Measurements from ENCODE around the gene CLPSL2.

CLPSL2 gene

DNA sequence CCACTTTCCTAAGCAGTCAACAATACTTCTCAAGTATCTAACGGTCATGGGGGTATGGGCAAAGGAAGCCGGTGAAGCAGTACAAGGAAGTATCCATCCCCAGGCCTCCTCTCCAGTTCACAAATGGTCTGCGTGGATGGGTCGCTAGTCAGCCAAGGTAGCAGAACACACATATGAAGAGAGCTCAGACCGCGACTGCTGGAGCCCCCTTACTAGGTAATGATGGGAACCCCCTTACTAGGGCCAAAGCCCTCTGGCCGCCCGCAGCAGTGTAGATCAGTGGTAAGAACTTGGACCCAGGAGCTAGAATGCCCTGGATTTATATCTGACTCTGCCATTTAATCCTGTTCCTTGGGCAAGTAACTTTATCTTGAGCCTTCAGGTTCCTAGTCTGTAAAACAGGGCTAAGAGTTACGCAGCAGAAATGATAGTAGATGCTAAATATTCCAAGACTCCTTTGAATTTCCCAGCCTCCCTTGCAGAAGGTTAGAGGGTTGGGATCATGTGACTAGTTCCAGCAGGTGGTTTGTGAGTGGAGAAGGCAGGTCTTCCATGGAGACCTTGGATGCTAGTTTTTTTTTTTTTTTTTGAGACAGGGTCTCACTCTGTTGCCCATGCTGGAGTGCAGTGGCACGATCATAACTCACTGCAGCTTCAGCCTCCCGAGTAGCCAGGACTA is 2.1 kb upstream of the CLPSL2 start:
- Histone ChIP-seq H2AFZ (ENCODE audit: low read depth, low read length) (no peak overlapping the region), H3K27ac (ENCODE audit: low read length) (no peak overlapping the region), H3K4me3 (ENCODE audit: low read depth in 1 of 2, low read length in 2 of 2) (no peak overlapping the region), H3K79me2 (ENCODE audit: insufficient read depth, low read length) (no peaks in the 10 kb centered on the region), H3K36me3 (ENCODE audit: insufficient read depth, low read length) (no peaks in the 10 kb centered on the region), H4K20me1 (ENCODE audit: insufficient read depth, low read length) (no peaks in the 10 kb centered on the region; the same call in 1 of the 2 replicates), H3K9ac (ENCODE audit: low read depth, low read length) (no peak overlapping the region), H3K9me3 (ENCODE audit: insufficient read depth, low read length, severe bottlenecking) (no peaks in the 10 kb centered on the region), H3K27me3 (ENCODE audit: insufficient read depth, low read length, poor library complexity) (peaks cover 19% of the 10 kb centered on the region), H3K4me2 (ENCODE audit: insufficient read depth, low read length) (no peak overlapping the region), H3K4me1 (ENCODE audit: insufficient read depth, low read length) (no peaks in the 10 kb centered on the region)
- ATAC-seq (ENCODE audit: insufficient read depth, low read depth): no peak
- DNase-seq: no peak
- TF ChIP-seq, protein P1, sequence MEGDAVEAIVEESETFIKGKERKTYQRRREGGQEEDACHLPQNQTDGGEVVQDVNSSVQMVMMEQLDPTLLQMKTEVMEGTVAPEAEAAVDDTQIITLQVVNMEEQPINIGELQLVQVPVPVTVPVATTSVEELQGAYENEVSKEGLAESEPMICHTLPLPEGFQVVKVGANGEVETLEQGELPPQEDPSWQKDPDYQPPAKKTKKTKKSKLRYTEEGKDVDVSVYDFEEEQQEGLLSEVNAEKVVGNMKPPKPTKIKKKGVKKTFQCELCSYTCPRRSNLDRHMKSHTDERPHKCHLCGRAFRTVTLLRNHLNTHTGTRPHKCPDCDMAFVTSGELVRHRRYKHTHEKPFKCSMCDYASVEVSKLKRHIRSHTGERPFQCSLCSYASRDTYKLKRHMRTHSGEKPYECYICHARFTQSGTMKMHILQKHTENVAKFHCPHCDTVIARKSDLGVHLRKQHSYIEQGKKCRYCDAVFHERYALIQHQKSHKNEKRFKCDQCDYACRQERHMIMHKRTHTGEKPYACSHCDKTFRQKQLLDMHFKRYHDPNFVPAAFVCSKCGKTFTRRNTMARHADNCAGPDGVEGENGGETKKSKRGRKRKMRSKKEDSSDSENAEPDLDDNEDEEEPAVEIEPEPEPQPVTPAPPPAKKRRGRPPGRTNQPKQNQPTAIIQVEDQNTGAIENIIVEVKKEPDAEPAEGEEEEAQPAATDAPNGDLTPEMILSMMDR (IDR thresholded peaks at IDR 0.05; ENCODE audit: borderline replicate concordance, extremely low read depth, low read length, poor library complexity, severe bottlenecking): no peak
- no peak for TF ChIP-seq EZH2 (IDR thresholded peaks at IDR 0.05; ENCODE audit: borderline replicate concordance, low read depth, low read length, severe bottlenecking)

DNA sequence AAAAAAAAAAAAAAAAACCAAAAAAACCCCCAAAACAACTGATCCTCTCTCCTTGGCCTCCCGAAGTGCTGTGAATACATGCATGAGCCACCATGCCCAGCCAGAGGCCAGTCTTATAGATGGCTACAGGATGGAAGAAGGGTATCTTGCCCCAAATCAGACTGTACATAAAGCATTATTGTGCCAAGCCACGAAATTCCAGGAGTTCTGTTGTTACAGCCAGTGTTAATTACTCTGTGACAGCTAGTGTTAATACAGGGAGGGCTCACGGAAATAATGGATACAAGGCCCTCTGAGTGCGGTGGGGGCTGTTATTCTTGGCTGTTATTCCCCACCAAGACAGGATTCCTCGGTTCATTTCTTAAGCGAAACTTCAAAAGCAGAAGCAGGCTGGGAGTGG is 1.4 kb upstream of the CLPSL2 start:
- Histone ChIP-seq H3K9me3 (ENCODE audit: insufficient read depth, low read length, severe bottlenecking) (no peaks in the 10 kb centered on the region), H3K4me3 (ENCODE audit: low read depth in 1 of 2, low read length in 2 of 2) (no peak overlapping the region), H4K20me1 (ENCODE audit: insufficient read depth, low read length) (no peaks in the 10 kb centered on the region; the same call in 1 of the 2 replicates), H2AFZ (ENCODE audit: low read depth, low read length) (no peak overlapping the region), H3K27me3 (ENCODE audit: insufficient read depth, low read length, poor library complexity) (peaks cover 19% of the 10 kb centered on the region), H3K4me2 (ENCODE audit: insufficient read depth, low read length) (no peak overlapping the region), H3K4me1 (ENCODE audit: insufficient read depth, low read length) (no peaks in the 10 kb centered on the region), H3K36me3 (ENCODE audit: insufficient read depth, low read length) (no peaks in the 10 kb centered on the region), H3K79me2 (ENCODE audit: insufficient read depth, low read length) (no peaks in the 10 kb centered on the region), H3K27ac (ENCODE audit: low read length) (no peak overlapping the region), H3K9ac (ENCODE audit: low read depth, low read length) (no peak overlapping the region)
- ATAC-seq (ENCODE audit: insufficient read depth, low read depth): no peak
- DNase-seq: no peak
- TF ChIP-seq EZH2 (IDR thresholded peaks at IDR 0.05; ENCODE audit: borderline replicate concordance, low read depth, low read length, severe bottlenecking): no peak
- TF ChIP-seq, protein P1 (IDR thresholded peaks at IDR 0.05; ENCODE audit: borderline replicate concordance, extremely low read depth, low read length, poor library complexity, severe bottlenecking): no peak

DNA sequence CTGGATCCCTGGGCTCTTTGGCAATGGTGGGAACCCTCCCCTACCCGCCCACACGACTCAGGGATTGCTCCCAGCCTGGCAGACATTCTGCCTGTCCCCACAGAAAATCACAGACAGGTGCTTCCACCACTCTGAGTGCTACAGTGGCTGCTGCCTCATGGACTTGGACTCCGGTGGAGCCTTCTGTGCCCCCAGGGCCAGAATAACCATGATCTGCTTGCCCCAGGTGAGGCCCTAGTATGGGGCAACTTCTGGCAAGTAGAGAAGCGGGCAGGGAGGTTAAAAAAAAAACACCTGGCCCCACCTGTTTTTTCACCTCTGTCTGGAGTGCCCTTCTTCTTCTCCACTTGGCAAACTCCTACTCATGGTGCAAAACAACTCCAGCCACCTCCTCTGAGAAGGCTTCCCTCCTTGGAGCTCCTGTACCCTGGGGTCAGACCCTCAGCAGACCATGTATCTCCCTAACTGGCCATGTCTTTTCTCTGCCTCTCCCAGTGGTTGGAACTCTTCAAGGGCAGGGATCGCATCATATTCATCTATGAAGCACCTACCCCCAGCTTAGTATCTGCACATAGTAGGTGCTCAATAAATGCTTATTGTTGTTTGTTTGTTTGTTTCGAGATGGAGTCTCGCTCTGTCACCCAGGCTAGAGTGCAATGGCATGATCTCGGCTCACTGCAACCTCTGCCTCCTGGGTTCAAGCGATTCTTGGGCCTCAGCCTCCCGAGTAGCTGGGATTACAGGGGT is 1.1 kb downstream of the CLPSL2 start:
- Histone ChIP-seq H3K4me3 (ENCODE audit: low read depth in 1 of 2, low read length in 2 of 2) (no peak overlapping the region), H3K27me3 (ENCODE audit: insufficient read depth, low read length, poor library complexity) (peaks cover 17% of the 10 kb centered on the region), H3K9ac (ENCODE audit: low read depth, low read length) (no peak overlapping the region), H3K9me3 (ENCODE audit: insufficient read depth, low read length, severe bottlenecking) (no peaks in the 10 kb centered on the region), H3K4me1 (ENCODE audit: insufficient read depth, low read length) (no peaks in the 10 kb centered on the region), H4K20me1 (ENCODE audit: insufficient read depth, low read length) (no peaks in the 10 kb centered on the region), H3K27ac (ENCODE audit: low read length) (no peak overlapping the region), H3K36me3 (ENCODE audit: insufficient read depth, low read length) (no peaks in the 10 kb centered on the region), H3K79me2 (ENCODE audit: insufficient read depth, low read length) (no peaks in the 10 kb centered on the region), H3K4me2 (ENCODE audit: insufficient read depth, low read length) (no peak overlapping the region), H2AFZ (ENCODE audit: low read depth, low read length) (no peak overlapping the region)
- ATAC-seq (ENCODE audit: insufficient read depth, low read depth) (no peak), DNase-seq (no peak)
- no peak for TF ChIP-seq EZH2 (IDR thresholded peaks at IDR 0.05; ENCODE audit: borderline replicate concordance, low read depth, low read length, severe bottlenecking)
- TF ChIP-seq, protein P1 (IDR thresholded peaks at IDR 0.05; ENCODE audit: borderline replicate concordance, extremely low read depth, low read length, poor library complexity, severe bottlenecking): no peak

Measured in DND-41 (cell line).